ENCODE measurements around the gene NPM3.
A peak's percentile ranks its signal among the peaks of the same experiment; 100 is the strongest.
"Not testable (repeated sequence)": the region's sequence is repeated elsewhere in the genome, so short reads cannot be mapped to it uniquely, and the experiment has no call there.

The NPM3 gene

GRCh38 chr10:101803511-101803910, 20.3 kb upstream of the NPM3 start:
- no peak for DNase-seq

GRCh38 chr10:101797403-101798059, 14.3 kb upstream of the NPM3 start:
- DNase-seq, result no peak

GRCh38 chr10:101793526-101793925, 10.3 kb upstream of the NPM3 start:
- DNase-seq, result no peak

GRCh38 chr10:101789686-101790085, 6.4 kb upstream of the NPM3 start:
- DNase-seq, result no peak

GRCh38 chr10:101789231-101789630, 6.0 kb upstream of the NPM3 start:
- not testable (repeated sequence) for DNase-seq

- DNase-seq, result no peak
These were observed 2.6 kb upstream of the NPM3 start for GRCh38 chr10:101785801-101786200.

- DNase-seq, result no peak
These were observed 1.3 kb upstream of the NPM3 start for GRCh38 chr10:101784558-101784957.

GRCh38 chr10:101783736-101784118, 481 bp upstream of the NPM3 start:
- no peak for DNase-seq

- no peak for DNase-seq
These were observed 1.0 kb downstream of the NPM3 start for GRCh38 chr10:101781984-101782810.

GRCh38 chr10:101781655-101781983, 1.6 kb downstream of the NPM3 start:
- no peak for DNase-seq

- no peak for DNase-seq
These were observed 2.2 kb downstream of the NPM3 start for GRCh38 chr10:101780818-101781654.

- no peak for DNase-seq
These were observed 2.9 kb downstream of the NPM3 start for GRCh38 chr10:101780187-101780817.

- DNase-seq, result peak; percentile 73
These were observed 3.6 kb downstream of the NPM3 start for GRCh38 chr10:101779544-101780186.

GRCh38 chr10:101778781-101779543, 4.3 kb downstream of the NPM3 start:
- DNase-seq, result no peak

- no peak for DNase-seq
These were observed 5.0 kb downstream of the NPM3 start for GRCh38 chr10:101778151-101778780.

GRCh38 chr10:101777619-101778145, 5.6 kb downstream of the NPM3 start:
- DNase-seq, result no peak

- DNase-seq, result no peak
These were observed 7.0 kb downstream of the NPM3 start for GRCh38 chr10:101776161-101776817.

- no peak for DNase-seq
These were observed 7.7 kb downstream of the NPM3 start, which contains the start of gene FGF8 for GRCh38 chr10:101775273-101776160. FGF8 (minus strand) TSS chr10:101776114; CDS start chr10:101775900, 214 bp downstream.

GRCh38 chr10:101774589-101775272, 8.5 kb downstream of the NPM3 start:
- DNase-seq, result no peak

Data from left hindlimb (tissue), 1 donor.